ENCODE results near the gene IFITM1.
"Not testable (repeated sequence)": the region's sequence is repeated elsewhere in the genome, so short reads cannot be mapped to it uniquely, and the experiment has no call there.

Gene IFITM1

GRCh38 chr11:315516-315994, 1.7 kb downstream of the IFITM1 start:
- no peak overlapping the region for H3K4me3 ChIP-seq
- in situ Hi-C loops (cut with MboI; ENCODE audit: low sequenced_read_pairs), result no loop called here
- no peaks in the 10 kb centered on the region for H3K9me3 ChIP-seq
- H3K27me3 ChIP-seq (ENCODE audit: low read depth), result no peaks in the 10 kb centered on the region
- peaks cover 30% of the 10 kb centered on the region for H3K4me1 ChIP-seq
- DNase-seq (ENCODE audit: low spot score in 2 of 2), result no peak
- H3K36me3 ChIP-seq (replicated peaks), result no peaks in the 10 kb centered on the region

- H3K4me3 ChIP-seq, result peak overlapping the region; percentile 4; the same call in 1 of the 2 replicates
- H3K4me1 ChIP-seq, result peaks cover 30% of the 10 kb centered on the region
- no peaks in the 10 kb centered on the region for H3K27me3 ChIP-seq (ENCODE audit: low read depth)
- H3K36me3 ChIP-seq (replicated peaks), result no peaks in the 10 kb centered on the region
- in situ Hi-C loops (cut with MboI; ENCODE audit: low sequenced_read_pairs), result no loop called here
- H3K9me3 ChIP-seq, result no peaks in the 10 kb centered on the region
- DNase-seq (ENCODE audit: low spot score in 2 of 2), result peak in 1 of 2 experiments; percentile 48
Measured at GRCh38 chr11:316031-316701, 2.3 kb downstream of the IFITM1 start.

- in situ Hi-C loops (cut with MboI; ENCODE audit: low sequenced_read_pairs), result no loop called here
- Histone ChIP-seq H3K36me3 (replicated peaks) (no peaks in the 10 kb centered on the region), H3K27me3 (ENCODE audit: low read depth) (no peaks in the 10 kb centered on the region), H3K9me3 (no peaks in the 10 kb centered on the region), H3K4me1 (peaks cover 30% of the 10 kb centered on the region), H3K4me3 (no peak overlapping the region)
- DNase-seq (ENCODE audit: low spot score in 2 of 2), result peak; percentile 59 to 89
Measured at GRCh38 chr11:316891-317301, 3.1 kb downstream of the IFITM1 start.

GRCh38 chr11:317668-318404, 4.0 kb downstream of the IFITM1 start:
- DNase-seq (ENCODE audit: low spot score in 2 of 2); H3K27me3 ChIP-seq (ENCODE audit: low read depth); in situ Hi-C loops (cut with MboI; ENCODE audit: low sequenced_read_pairs); H3K36me3 ChIP-seq (replicated peaks); H3K9me3 ChIP-seq; H3K4me3 ChIP-seq: not testable (repeated sequence)
- peaks cover 29% of the 10 kb centered on the region for H3K4me1 ChIP-seq

- in situ Hi-C loops (cut with MboI; ENCODE audit: low sequenced_read_pairs); H3K9me3 ChIP-seq; H3K4me3 ChIP-seq; H3K27me3 ChIP-seq (ENCODE audit: low read depth); DNase-seq (ENCODE audit: low spot score in 2 of 2); H3K36me3 ChIP-seq (replicated peaks): not testable (repeated sequence)
- H3K4me1 ChIP-seq, result peaks cover 23% of the 10 kb centered on the region
Measured at GRCh38 chr11:318405-319120, 4.7 kb downstream of the IFITM1 start.

GRCh38 chr11:319121-319887, 5.5 kb downstream of the IFITM1 start:
- peaks cover 16% of the 10 kb centered on the region for H3K4me1 ChIP-seq
- H3K27me3 ChIP-seq (ENCODE audit: low read depth); DNase-seq (ENCODE audit: low spot score in 2 of 2); H3K36me3 ChIP-seq (replicated peaks); in situ Hi-C loops (cut with MboI; ENCODE audit: low sequenced_read_pairs); H3K9me3 ChIP-seq; H3K4me3 ChIP-seq: not testable (repeated sequence)

GRCh38 chr11:319888-320273, 6.0 kb downstream of the IFITM1 start:
- in situ Hi-C loops (cut with MboI; ENCODE audit: low sequenced_read_pairs); H3K4me3 ChIP-seq; DNase-seq (ENCODE audit: low spot score in 2 of 2): not testable (repeated sequence)

GRCh38 chr11:324156-324555, 10.3 kb downstream of the IFITM1 start:
- Histone ChIP-seq H3K27me3 (ENCODE audit: low read depth) (no peaks in the 10 kb centered on the region), H3K36me3 (replicated peaks) (no peaks in the 10 kb centered on the region), H3K9me3 (no peaks in the 10 kb centered on the region), H3K4me1 (no peaks in the 10 kb centered on the region), H3K4me3 (no peak overlapping the region)
- in situ Hi-C loops (cut with MboI; ENCODE audit: low sequenced_read_pairs), result no loop called here
- no peak for DNase-seq (ENCODE audit: low spot score in 2 of 2)

More at GRCh38 chr11:319888-320273, 6.0 kb downstream of the IFITM1 start:
- H3K36me3 ChIP-seq (replicated peaks); H3K9me3 ChIP-seq; H3K27me3 ChIP-seq (ENCODE audit: low read depth): not testable (repeated sequence)
- peaks cover 16% of the 10 kb centered on the region for H3K4me1 ChIP-seq

- H3K4me3 ChIP-seq; H3K4me1 ChIP-seq; H3K27me3 ChIP-seq (ENCODE audit: low read depth); H3K9me3 ChIP-seq; DNase-seq (ENCODE audit: low spot score in 2 of 2); H3K36me3 ChIP-seq (replicated peaks); in situ Hi-C loops (cut with MboI; ENCODE audit: low sequenced_read_pairs): not testable (repeated sequence)
Measured at GRCh38 chr11:324593-325517, 11.0 kb downstream of the IFITM1 start.

- no peak for DNase-seq (ENCODE audit: low spot score in 2 of 2)
- no peaks in the 10 kb centered on the region for H3K27me3 ChIP-seq (ENCODE audit: low read depth)
- in situ Hi-C loops (cut with MboI; ENCODE audit: low sequenced_read_pairs), result no loop called here
- no peaks in the 10 kb centered on the region; the same call in 1 of the 2 replicates for H3K4me1 ChIP-seq
- no peaks in the 10 kb centered on the region for H3K36me3 ChIP-seq (replicated peaks)
- H3K9me3 ChIP-seq, result no peaks in the 10 kb centered on the region
- H3K4me3 ChIP-seq, result no peak overlapping the region
Measured at GRCh38 chr11:325796-326591, 12.2 kb downstream of the IFITM1 start.

- in situ Hi-C loops (cut with MboI; ENCODE audit: low sequenced_read_pairs), result no loop called here
- Histone ChIP-seq H3K36me3 (replicated peaks) (no peaks in the 10 kb centered on the region), H3K9me3 (no peaks in the 10 kb centered on the region), H3K27me3 (ENCODE audit: low read depth) (no peaks in the 10 kb centered on the region), H3K4me3 (no peak overlapping the region), H3K4me1 (no peaks in the 10 kb centered on the region; the same call in 1 of the 2 replicates)
- no peak for DNase-seq (ENCODE audit: low spot score in 2 of 2)
Measured at GRCh38 chr11:326592-326841, 12.7 kb downstream of the IFITM1 start.

GRCh38 chr11:326842-327580, 13.2 kb downstream of the IFITM1 start:
- Histone ChIP-seq H3K27me3 (ENCODE audit: low read depth) (no peaks in the 10 kb centered on the region), H3K36me3 (replicated peaks) (no peaks in the 10 kb centered on the region), H3K9me3 (no peaks in the 10 kb centered on the region), H3K4me3 (no peak overlapping the region), H3K4me1 (no peaks in the 10 kb centered on the region; the same call in 1 of the 2 replicates)
- DNase-seq (ENCODE audit: low spot score in 2 of 2), result no peak
- in situ Hi-C loops (cut with MboI; ENCODE audit: low sequenced_read_pairs), result no loop called here

Data from HAP-1 (cell line).